ENCODE data around the gene RAB11FIP4. TPM values are rescaled to one million over a fixed set of nuclear protein-coding genes. Genes with fewer than 3 reads are reported as not detected.

RAB11FIP4 gene
- total and polyA plus RNA-seq, 9 donors: 1.8 to 16.5 (median 6.4) TPM

DNA sequence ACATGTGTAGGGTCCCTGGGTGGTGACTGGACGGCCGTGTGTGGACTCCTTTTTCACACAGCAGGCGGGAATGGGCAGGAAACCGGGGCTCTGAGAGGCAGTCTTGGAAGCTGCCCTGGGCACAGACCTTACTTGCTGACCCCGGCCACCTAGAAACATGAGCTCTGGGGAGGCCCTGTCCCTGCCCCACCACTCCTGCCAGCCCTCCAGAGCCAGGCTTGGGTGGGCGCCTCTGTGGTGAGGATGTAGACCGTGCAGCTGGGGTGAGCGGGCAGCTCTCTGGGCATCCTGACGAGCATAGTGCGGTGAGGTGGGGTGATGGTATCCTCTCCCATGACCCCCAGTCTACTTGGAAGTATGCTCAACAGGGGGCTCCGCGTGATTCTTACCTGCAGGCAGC is 121.3 kb downstream of the RAB11FIP4 start:
- Histone ChIP-seq H3K36me3 (no peaks in the 10 kb centered on the region), H3K4me1 (ENCODE audit: insufficient read depth) (no peaks in the 10 kb centered on the region), H3K27me3 (no peaks in the 10 kb centered on the region), H3K4me3 (no peak overlapping the region), H3K9me3 (no peaks in the 10 kb centered on the region), H3K27ac (no peak overlapping the region)
- TF ChIP-seq POLR2A (IDR thresholded peaks at IDR 0.05): no peak
- TF ChIP-seq CTCF (IDR thresholded peaks at IDR 0.05): no peak
- no peak for TF ChIP-seq EP300 (IDR thresholded peaks at IDR 0.05)
- WGBS, 3 donors: 82 to 95% (median 93%) methylated on average over 7 to 12 of the region's 12 CpGs
- no peak for DNase-seq
- intact Hi-C loops (cut with DNase I): no loop called here

DNA sequence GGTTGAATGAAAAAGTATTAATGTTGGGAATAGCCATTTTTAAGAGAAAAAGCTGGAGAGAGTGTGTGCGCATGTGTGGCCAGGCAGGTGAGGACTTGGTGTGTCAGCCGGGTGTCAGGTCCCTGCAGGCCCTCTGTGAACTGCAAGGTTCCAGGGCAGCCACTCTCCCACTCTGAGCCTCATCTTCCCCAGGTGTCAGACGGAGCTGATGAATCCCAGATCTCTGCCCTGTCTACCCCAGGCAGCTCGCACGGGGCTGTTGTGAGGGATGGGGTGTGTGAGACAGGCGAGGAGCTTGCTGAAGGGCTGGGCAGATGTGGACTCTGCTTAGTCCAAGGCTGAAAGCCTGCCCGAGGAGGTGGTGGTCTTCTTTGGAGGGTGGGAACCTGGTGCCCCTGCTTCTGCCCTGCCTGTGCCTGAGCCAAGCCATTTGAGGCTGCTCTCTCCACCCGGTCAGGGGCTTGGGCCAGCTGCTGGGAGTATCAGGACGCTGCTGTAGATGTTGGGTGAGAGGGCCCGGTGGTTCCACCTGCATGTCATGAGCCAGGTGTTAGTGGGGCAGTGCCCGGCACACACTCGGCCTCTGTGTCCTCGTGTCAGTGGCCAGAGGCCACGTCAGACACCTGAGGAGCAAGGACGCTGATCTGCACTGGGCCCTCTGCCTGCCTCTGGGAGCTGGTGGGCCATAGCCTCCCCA is 122.4 kb downstream of the RAB11FIP4 start:
- Histone ChIP-seq H3K36me3 (no peaks in the 10 kb centered on the region), H3K4me3 (no peak overlapping the region), H3K27ac (no peak overlapping the region), H3K27me3 (no peaks in the 10 kb centered on the region), H3K4me1 (ENCODE audit: insufficient read depth) (no peaks in the 10 kb centered on the region), H3K9me3 (no peaks in the 10 kb centered on the region)
- intact Hi-C loops (cut with DNase I): no loop called here
- TF ChIP-seq CTCF (IDR thresholded peaks at IDR 0.05): no peak
- TF ChIP-seq POLR2A (IDR thresholded peaks at IDR 0.05): no peak
- TF ChIP-seq EP300 (IDR thresholded peaks at IDR 0.05): no peak
- 86 to 91% (median 91%) methylated on average over 14 to 15 of the region's 15 CpGs for WGBS, 3 donors
- DNase-seq: no peak

- no peaks in the 10 kb centered on the region for H3K4me1 ChIP-seq (ENCODE audit: insufficient read depth)
- intact Hi-C loops (cut with DNase I): no loop called here
- DNase-seq: no peak
- H3K9me3 ChIP-seq: no peaks in the 10 kb centered on the region
- no peaks in the 10 kb centered on the region for H3K27me3 ChIP-seq
- 72 to 85% (median 84%) methylated on average over 8 of the region's 8 CpGs for WGBS, 3 donors
- no peak overlapping the region for H3K27ac ChIP-seq
- TF ChIP-seq POLR2A (IDR thresholded peaks at IDR 0.05) (no peak), EP300 (IDR thresholded peaks at IDR 0.05) (no peak), CTCF (IDR thresholded peaks at IDR 0.05) (no peak)
- no peak overlapping the region for H3K4me3 ChIP-seq
- H3K36me3 ChIP-seq: no peaks in the 10 kb centered on the region
Measured at GRCh38 chr17:31515267-31515666, 123.8 kb downstream of the RAB11FIP4 start.

GRCh38 chr17:31517524-31517923 is 126.0 kb downstream of the RAB11FIP4 start:
- DNase-seq: no peak
- intact Hi-C loops (cut with DNase I): no loop called here
- Histone ChIP-seq H3K9me3 (no peaks in the 10 kb centered on the region), H3K27ac (no peak overlapping the region), H3K4me1 (ENCODE audit: insufficient read depth) (no peaks in the 10 kb centered on the region), H3K27me3 (no peaks in the 10 kb centered on the region), H3K36me3 (no peaks in the 10 kb centered on the region), H3K4me3 (no peak overlapping the region)
- 41 to 49% (median 43%) methylated on average over 11 of the region's 11 CpGs for WGBS, 3 donors
- no peak for TF ChIP-seq CTCF (IDR thresholded peaks at IDR 0.05)
- no peak for TF ChIP-seq EP300 (IDR thresholded peaks at IDR 0.05)
- no peak for TF ChIP-seq POLR2A (IDR thresholded peaks at IDR 0.05)
